Esophagus (tissue), 2 donors: ENCODE results near the gene ZNF165. TPM values are rescaled to one million over a fixed set of nuclear protein-coding genes. Genes with fewer than 3 reads are reported as not detected.
"Not testable (repeated sequence)": the region's sequence is repeated elsewhere in the genome, so short reads cannot be mapped to it uniquely, and the experiment has no call there.

ENCODE experiments used
- H3K27ac ChIP-seq, 2 donors: one replicate each; pipeline ENCODE4 v1.5.1; 2013; ENCODE audit warnings: low read depth in 2 of 2, mild to moderate bottlenecking in 2 of 2, inconsistent platforms in 1 of 2, low read length in 1 of 2, moderate library complexity in 1 of 2
- H3K27me3 ChIP-seq, 2 donors: one replicate each; pipeline ENCODE4 v1.6.1; 2013; ENCODE audit warnings: low read length in 2 of 2, control low read depth in 1 of 2, mild to moderate bottlenecking in 1 of 2; ENCODE audit not compliant: insufficient read depth in 2 of 2, control insufficient read depth in 1 of 2
- H3K36me3 ChIP-seq, 2 donors: one replicate each; pipeline ENCODE4 v1.6.1; 2013; ENCODE audit warnings: low read length in 1 of 2; ENCODE audit not compliant: control insufficient read depth in 2 of 2, insufficient read depth in 2 of 2
- H3K4me1 ChIP-seq, 2 donors: one replicate each; pipeline ENCODE4 v1.6.1; 2013; ENCODE audit warnings: low read length in 1 of 2; ENCODE audit not compliant: control insufficient read depth in 2 of 2, insufficient read depth in 2 of 2
- H3K4me3 ChIP-seq, 2 donors: one replicate each; pipeline ENCODE4 v1.5.1; 2013; ENCODE audit warnings: low read length in 2 of 2, mild to moderate bottlenecking in 2 of 2, low read depth in 1 of 2, moderate library complexity in 1 of 2
- H3K9me3 ChIP-seq, 2 donors: one replicate each; pipeline ENCODE4 v1.6.1; 2013; ENCODE audit warnings: mild to moderate bottlenecking in 2 of 2, low read depth in 1 of 2, low read length in 1 of 2, moderate library complexity in 1 of 2; ENCODE audit not compliant: control insufficient read depth in 2 of 2, insufficient read depth in 1 of 2
- WGBS, 2 donors: extraction: QIAGEN DNeasy Blood & Tissue Kit; methylation state at CpG; one replicate each; pipeline ENCODE4 v1.1.7; 2013; 5-methylcytosine and 5-hydroxymethylcytosine counted together
- polyA plus RNA-seq, 2 donors: library from polyadenylated mRNA; stranded (reverse); fragments of 200-250 nt; gene quantifications; one replicate each; pipeline ENCODE4 v1.2.3, GENCODE V29; 2013
- donor health status: healthy with polysubstance abuse.
- donor health status: Bipolar disorder and iron deficiency.

The ZNF165 gene
- 1 to 10 TPM; 1.8 to 3.0 TPM for polyA plus RNA-seq

DNA sequence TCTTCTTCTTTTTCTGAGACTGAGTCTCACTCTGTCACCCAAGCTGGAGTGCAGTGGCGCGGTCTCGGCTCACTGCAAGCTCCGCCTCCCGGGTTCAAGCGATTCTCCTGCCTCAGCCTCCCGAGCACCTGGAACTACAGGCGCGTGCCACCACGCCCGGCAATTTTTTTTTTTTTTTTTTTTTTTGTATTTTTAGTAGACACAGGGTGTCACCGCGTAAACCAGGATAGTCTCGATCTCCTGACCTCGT, at the start of gene ZNF165:
Gene ZNF165, plus strand, starts transcription at position 188 of the 250 bp plus-strand sequence. CDS start 4,913 bp downstream, outside the sequence.
- not testable (repeated sequence) for H3K4me1 ChIP-seq, H3K27me3 ChIP-seq, H3K36me3 ChIP-seq, H3K9me3 ChIP-seq
- peak within 1 kb of the TSS; percentile 89 for H3K27ac ChIP-seq
- H3K4me3 ChIP-seq: peak within 1 kb of the TSS; percentile 67 to 75
- 0 to 3% methylated on average over 15 of the region's 15 CpGs for WGBS, 2 donors

DNA sequence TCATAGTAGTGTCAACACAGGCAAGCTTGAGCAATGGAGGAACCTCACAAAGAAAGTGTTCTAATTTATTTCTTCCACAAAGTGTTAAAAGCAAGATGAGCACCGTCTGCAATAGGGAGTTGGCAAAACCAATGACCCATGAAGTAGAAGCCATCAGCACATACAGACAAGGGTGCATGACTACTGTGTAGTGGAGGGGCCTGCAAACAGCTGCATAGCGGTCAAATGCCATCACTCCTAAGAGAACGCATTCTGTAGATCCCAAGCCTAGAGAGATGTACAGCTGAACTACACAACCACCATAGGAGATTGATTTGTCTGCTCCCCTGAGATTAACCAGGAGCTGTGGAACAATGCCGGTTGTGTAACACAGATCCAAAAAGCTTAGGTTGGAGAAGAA, 26.8 kb upstream of the ZNF165 start:
- no peaks in the 10 kb centered on the region for H3K4me1 ChIP-seq
- peaks cover 0 to 3% of the 10 kb centered on the region in 2 donors for H3K27me3 ChIP-seq

DNA sequence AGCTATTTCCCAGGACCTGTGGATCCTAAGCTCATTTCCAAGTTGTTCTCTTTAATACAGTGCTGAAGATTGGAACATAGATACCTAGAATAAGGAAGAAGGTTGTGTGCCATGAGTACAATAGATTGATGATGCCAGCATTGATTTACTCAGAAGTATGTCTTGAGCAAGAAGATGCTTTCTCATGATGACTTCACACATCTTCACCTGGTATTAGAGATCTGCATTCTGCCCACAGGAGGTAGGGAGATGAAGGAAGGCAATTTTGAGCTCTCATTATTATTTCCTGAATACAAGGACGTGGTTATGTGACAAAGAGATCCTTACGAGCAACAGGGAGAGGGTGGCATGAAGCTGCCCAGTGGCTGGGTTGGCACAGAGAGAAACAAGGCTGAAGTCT, 20.0 kb upstream of the ZNF165 start:
- WGBS, 2 donors: 34 to 39% methylated on average over 2 of the region's 2 CpGs
- no peaks in the 10 kb centered on the region for H3K36me3 ChIP-seq
- H3K4me1 ChIP-seq: no peaks in the 10 kb centered on the region
- no peaks in the 10 kb centered on the region for H3K9me3 ChIP-seq
- H3K27me3 ChIP-seq: no peaks in the 10 kb centered on the region
- no peak overlapping the region for H3K4me3 ChIP-seq
- no peak overlapping the region for H3K27ac ChIP-seq

More for the DNA sequence above, 26.8 kb upstream of the ZNF165 start:
- H3K27ac ChIP-seq: no peak overlapping the region
- H3K4me3 ChIP-seq: no peak overlapping the region
- no peaks in the 10 kb centered on the region for H3K36me3 ChIP-seq
- 78 to 80% methylated on average over 4 of the region's 4 CpGs for WGBS, 2 donors
- no peaks in the 10 kb centered on the region for H3K9me3 ChIP-seq

DNA sequence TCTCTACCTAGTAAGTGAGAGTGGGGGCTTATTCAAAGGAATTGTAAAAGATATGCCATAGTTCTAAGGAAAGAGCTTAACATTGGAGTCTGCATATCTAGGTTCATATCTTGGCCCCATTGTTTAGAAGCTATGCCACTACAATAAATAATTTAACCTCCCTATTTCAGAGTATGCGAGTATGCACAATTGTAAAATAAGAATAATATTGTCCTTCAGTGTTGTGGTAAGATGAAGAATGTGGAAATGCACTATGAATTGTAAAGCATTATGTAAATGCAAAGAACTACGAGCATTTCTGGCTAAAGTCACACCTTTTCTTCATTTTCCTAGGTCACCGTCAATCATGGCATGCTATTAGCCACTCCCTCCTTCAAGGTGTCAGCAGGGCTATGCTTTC, 16.1 kb upstream of the ZNF165 start:
- Histone ChIP-seq H3K4me3 (no peak overlapping the region), H3K4me1 (no peaks in the 10 kb centered on the region), H3K27ac (no peak overlapping the region), H3K9me3 (no peaks in the 10 kb centered on the region), H3K27me3 (no peaks in the 10 kb centered on the region), H3K36me3 (no peaks in the 10 kb centered on the region)
- 60 to 67% methylated on average over 3 of the region's 3 CpGs for WGBS, 2 donors

DNA sequence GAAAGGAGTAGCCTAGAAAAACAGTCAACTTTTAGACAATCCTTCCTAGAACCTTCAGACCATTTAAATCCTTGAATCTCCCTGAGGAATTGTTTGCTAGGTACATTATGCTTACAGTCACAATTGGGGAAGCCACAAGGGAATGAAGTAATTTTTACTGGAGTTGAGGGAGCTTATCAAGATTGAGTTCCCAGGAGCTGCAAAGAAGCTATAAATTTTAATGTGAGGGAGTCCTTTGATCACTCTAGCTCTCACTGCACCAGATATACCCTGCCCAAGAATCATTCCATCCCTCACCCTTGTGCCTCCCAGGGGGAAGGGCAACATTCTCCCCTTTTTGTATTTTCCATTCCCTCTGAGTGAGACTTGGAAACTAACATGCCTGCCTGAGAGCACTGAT, 12.3 kb upstream of the ZNF165 start:
- Histone ChIP-seq H3K9me3 (no peaks in the 10 kb centered on the region), H3K27me3 (no peaks in the 10 kb centered on the region), H3K36me3 (no peaks in the 10 kb centered on the region), H3K4me1 (no peaks in the 10 kb centered on the region), H3K4me3 (no peak overlapping the region), H3K27ac (no peak overlapping the region)

GRCh38 chr6:28070968-28071367, 9.4 kb upstream of the ZNF165 start:
- not testable (repeated sequence) for H3K27me3 ChIP-seq, H3K36me3 ChIP-seq, H3K4me1 ChIP-seq, H3K9me3 ChIP-seq, H3K4me3 ChIP-seq, H3K27ac ChIP-seq
- 88 to 93% methylated on average over 4 of the region's 4 CpGs for WGBS, 2 donors

DNA sequence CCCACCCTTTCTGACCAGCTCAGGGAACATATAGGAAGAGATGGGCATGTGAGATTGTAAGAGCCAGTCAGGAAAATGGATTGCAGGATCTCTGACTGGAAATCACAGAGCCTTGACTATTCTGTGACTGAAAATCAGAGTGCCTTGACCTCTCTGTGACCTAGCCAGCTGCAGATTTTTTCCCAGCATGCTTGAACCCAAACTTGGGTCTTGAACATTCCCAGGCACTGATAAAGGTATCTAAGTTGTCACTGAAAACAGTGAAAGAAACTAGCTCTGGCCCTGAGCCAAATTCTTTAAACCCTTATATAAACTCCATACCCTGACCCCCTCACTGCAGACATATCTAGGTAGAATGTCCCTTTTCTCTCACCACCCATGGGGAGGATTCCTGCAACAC, 2.3 kb upstream of the ZNF165 start:
- Histone ChIP-seq H3K4me3 (no peak overlapping the region), H3K4me1 (peaks cover 0 to 2% of the 10 kb centered on the region in 2 donors), H3K9me3 (no peaks in the 10 kb centered on the region), H3K36me3 (no peaks in the 10 kb centered on the region), H3K27ac (no peak overlapping the region), H3K27me3 (no peaks in the 10 kb centered on the region)

- no peak overlapping the region for H3K27ac ChIP-seq
- no peaks in the 10 kb centered on the region for H3K9me3 ChIP-seq
- H3K36me3 ChIP-seq: no peaks in the 10 kb centered on the region
- H3K4me3 ChIP-seq: no peak overlapping the region
- no peaks in the 10 kb centered on the region for H3K27me3 ChIP-seq
- peaks cover 0 to 2% of the 10 kb centered on the region in 2 donors for H3K4me1 ChIP-seq
- 86 to 89% methylated on average over 6 of the region's 6 CpGs for WGBS, 2 donors
Measured at GRCh38 chr6:28078836-28079235, 1.5 kb upstream of the ZNF165 start.

- Histone ChIP-seq H3K4me3 (peak overlapping the region; percentile 67 to 75), H3K36me3 (peaks cover 0 to 3% of the 10 kb centered on the region in 2 donors), H3K27ac (peak overlapping the region; percentile 89), H3K9me3 (no peaks in the 10 kb centered on the region), H3K27me3 (no peaks in the 10 kb centered on the region), H3K4me1 (peaks cover 0 to 2% of the 10 kb centered on the region in 2 donors)
- 1% methylated on average over 46 of the region's 46 CpGs for WGBS, 2 donors
Measured at GRCh38 chr6:28080631-28081485, 490 bp downstream of the ZNF165 start.

GRCh38 chr6:28081486-28081751, 1.1 kb downstream of the ZNF165 start:
- Histone ChIP-seq H3K36me3 (peaks cover 0 to 3% of the 10 kb centered on the region in 2 donors), H3K27ac (peak overlapping the region in 1 of 2 donors; percentile 89), H3K4me1 (peaks cover 0 to 2% of the 10 kb centered on the region in 2 donors), H3K4me3 (peak overlapping the region; percentile 67 to 75), H3K27me3 (no peaks in the 10 kb centered on the region), H3K9me3 (no peaks in the 10 kb centered on the region)
- WGBS, 2 donors: 10 to 16% methylated on average over 4 of the region's 4 CpGs
